Cardiac muscle cell (in vitro differentiated cells and primary cell): ENCODE data around the gene STPG4. TPM values are rescaled to one million over a fixed set of nuclear protein-coding genes. Genes with fewer than 3 reads are reported as not detected.
"Not testable (repeated sequence)": the region's sequence is repeated elsewhere in the genome, so short reads cannot be mapped to it uniquely, and the experiment has no call there.

Experiments
- DNase-seq, 2 donors: peaks; one replicate each; pipeline versions ENCODE4 v3.0.0 to v3.0.0-alpha.2; 2010 to 2017; ENCODE audit warnings: low read depth in 1 of 2, low spot score in 1 of 2
- H3K27ac ChIP-seq: fragments of 200-600 bp; sonication (generic); 2 replicates; pipeline ENCODE4 v1.5.1; 2016
- H3K27me3 ChIP-seq: fragments of 200-600 bp; sonication (generic); 2 replicates; pipeline ENCODE4 v1.6.0; 2016; ENCODE audit warnings: control low read depth
- H3K36me3 ChIP-seq: fragments of 200-600 bp; sonication (generic); 2 replicates; pipeline ENCODE4 v1.5.1; 2016; ENCODE audit warnings: control low read depth
- H3K4me1 ChIP-seq: fragments of 200-600 bp; sonication (generic); 2 replicates; pipeline ENCODE4 v1.8.1; 2017; ENCODE audit warnings: low read depth, mild to moderate bottlenecking, mixed run types
- H3K4me3 ChIP-seq: fragments of 200-600 bp; sonication (generic); 2 replicates; pipeline ENCODE4 v1.5.1; 2016; ENCODE audit warnings: mild to moderate bottlenecking
- H3K9me3 ChIP-seq: fragments of 200-600 bp; sonication (generic); 2 replicates; pipeline ENCODE4 v1.5.1; 2017; ENCODE audit warnings: low read depth, mild to moderate bottlenecking, control low read depth
- polyA plus RNA-seq: library from polyadenylated mRNA; unstranded; fragments of >200 nt; fragmentation: Nextera tagmentation; extraction: Ambion mirVana; gene quantifications from 2 replicates; pipeline ENCODE4 v1.2.1, GENCODE V29; 2016
- total RNA-seq: library from RNA; depleted of rRNA; stranded (reverse); fragments of >200 nt; gene quantifications from 2 replicates; pipeline ENCODE4 v1.2.3, GENCODE V29; 2016
- TF ChIP-seq, protein P1 (sequence below): IDR thresholded peaks from 2 replicates; pipeline ENCODE4 v1.5.1; 2012; ENCODE audit warnings: low read depth, mild to moderate bottlenecking, low read length

Gene STPG4
- total and polyA plus RNA-seq, 2 experiments from 2014 or later: not detected

DNA sequence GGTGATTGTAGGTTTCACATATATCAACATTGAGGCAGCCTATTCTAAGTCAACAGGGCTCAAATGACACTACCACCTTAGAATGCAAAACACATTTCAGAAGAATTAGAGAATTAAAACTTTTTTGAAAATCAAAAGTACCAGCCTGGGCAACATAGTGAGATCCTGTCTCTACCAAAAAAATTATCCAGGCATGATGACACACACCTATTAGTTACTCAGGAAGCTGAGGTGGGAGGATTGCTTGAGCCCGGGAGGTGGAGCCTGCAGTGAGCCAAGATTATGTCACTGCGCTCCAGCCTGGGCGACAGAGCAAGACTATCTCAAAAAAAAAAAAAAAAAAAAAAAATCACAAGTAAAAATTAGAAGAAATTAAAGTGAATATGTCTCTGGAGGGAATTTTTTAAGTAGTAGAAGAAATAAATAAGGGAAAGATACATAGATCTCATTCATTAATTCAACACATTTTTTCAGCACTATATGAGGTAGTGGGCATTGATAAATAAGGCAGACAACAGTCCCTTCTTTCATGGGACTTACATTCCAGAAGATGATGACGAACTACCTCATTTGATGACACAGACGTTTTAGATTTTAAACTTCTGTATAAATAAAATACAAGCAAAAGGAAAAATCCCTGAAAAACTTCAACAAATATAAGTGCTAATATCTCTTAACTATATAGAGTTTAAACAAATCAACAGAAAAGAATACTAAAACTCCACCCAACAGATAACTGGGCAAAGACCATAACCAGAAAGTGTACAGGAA lies 42.3 kb downstream of the STPG4 start:
- TF ChIP-seq, protein P1, sequence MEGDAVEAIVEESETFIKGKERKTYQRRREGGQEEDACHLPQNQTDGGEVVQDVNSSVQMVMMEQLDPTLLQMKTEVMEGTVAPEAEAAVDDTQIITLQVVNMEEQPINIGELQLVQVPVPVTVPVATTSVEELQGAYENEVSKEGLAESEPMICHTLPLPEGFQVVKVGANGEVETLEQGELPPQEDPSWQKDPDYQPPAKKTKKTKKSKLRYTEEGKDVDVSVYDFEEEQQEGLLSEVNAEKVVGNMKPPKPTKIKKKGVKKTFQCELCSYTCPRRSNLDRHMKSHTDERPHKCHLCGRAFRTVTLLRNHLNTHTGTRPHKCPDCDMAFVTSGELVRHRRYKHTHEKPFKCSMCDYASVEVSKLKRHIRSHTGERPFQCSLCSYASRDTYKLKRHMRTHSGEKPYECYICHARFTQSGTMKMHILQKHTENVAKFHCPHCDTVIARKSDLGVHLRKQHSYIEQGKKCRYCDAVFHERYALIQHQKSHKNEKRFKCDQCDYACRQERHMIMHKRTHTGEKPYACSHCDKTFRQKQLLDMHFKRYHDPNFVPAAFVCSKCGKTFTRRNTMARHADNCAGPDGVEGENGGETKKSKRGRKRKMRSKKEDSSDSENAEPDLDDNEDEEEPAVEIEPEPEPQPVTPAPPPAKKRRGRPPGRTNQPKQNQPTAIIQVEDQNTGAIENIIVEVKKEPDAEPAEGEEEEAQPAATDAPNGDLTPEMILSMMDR: no peak
- no peaks in the 10 kb centered on the region for H3K9me3 ChIP-seq
- no peak overlapping the region for H3K4me3 ChIP-seq
- DNase-seq: no peak
- H3K4me1 ChIP-seq: peaks cover 9% of the 10 kb centered on the region
- no peaks in the 10 kb centered on the region for H3K36me3 ChIP-seq
- no peaks in the 10 kb centered on the region for H3K27me3 ChIP-seq
- H3K27ac ChIP-seq: no peak overlapping the region

DNA sequence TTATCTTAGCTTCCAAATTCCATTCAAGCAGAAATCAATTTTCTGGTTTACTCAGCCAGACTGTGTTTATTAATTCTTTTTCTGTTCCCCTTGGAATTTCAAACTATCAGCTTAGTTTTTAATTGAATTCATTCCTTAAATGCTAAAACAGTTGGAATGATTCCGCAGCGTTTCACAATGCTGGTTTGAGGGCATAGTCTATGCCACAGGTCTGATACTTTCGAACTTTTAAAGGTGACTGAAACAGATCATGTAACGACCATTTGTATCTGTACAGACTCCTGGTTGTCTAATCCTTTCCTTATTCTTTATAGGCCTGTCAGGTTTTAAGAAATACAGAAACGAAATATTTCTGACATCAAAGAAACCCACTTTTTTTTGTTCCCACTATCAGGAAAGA lies 45.4 kb downstream of the STPG4 start:
- TF ChIP-seq, protein P1: no peak
- DNase-seq: no peak

DNA sequence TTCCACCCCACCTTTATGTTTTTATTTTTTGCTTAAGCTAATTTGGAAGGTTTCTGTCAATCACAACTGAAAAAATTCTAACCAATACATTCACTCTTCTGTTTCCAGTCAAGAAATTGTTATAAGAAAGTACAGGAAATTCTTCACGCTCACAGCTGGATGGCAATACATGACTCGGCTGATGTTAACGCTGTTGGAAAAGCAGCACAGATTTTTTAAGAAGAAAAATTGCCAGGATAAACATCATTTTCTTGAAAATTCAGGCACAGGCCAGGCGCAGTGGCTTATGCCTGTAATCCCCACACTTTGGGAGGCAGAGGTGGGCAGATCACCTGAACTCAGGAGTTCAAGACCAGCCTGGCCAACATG lies 46.1 kb downstream of the STPG4 start:
- Histone ChIP-seq H3K9me3 (no peaks in the 10 kb centered on the region), H3K27me3 (no peaks in the 10 kb centered on the region), H3K27ac (no peak overlapping the region), H3K36me3 (no peaks in the 10 kb centered on the region), H3K4me1 (peaks cover 9% of the 10 kb centered on the region), H3K4me3 (no peak overlapping the region)
- DNase-seq: no peak
- TF ChIP-seq, protein P1: no peak

More for the DNA sequence above, 45.4 kb downstream of the STPG4 start:
- Histone ChIP-seq H3K9me3 (no peaks in the 10 kb centered on the region), H3K36me3 (no peaks in the 10 kb centered on the region), H3K27ac (no peak overlapping the region), H3K4me1 (peaks cover 9% of the 10 kb centered on the region), H3K4me3 (no peak overlapping the region), H3K27me3 (no peaks in the 10 kb centered on the region)

DNA sequence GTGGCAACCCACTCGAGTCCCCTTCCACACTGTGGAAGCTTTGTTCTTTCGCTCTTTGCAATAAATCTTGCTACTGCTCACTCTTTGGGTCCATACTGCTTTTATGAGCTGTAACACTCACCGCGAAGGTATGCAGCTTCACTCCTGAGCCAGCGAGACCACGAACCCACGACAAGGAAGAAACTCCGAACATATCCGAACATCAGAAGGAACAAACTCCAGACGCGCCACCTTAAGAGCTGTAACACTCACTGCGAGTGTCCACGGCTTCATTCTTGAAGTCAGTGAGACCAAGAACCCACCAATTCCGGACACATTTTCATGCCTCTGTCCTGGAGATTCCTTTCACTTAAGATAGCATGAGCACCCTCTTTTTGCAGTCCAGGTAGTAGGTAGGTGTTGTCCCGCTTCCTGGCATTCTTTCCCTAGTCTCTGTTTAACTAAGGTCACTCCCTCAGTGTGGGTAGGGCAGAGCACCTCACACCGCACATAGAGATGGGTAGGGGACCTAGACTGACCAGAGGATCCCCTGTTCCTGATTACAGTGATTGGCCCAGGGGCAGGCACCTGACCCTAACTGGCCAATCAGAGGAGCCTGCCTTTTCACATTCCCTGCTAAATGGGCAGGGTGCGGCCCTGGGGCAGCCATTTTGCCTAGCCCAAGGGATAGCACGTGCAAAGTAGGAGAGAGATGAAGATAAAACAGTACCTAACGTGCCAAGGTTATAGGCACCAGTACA lies 46.7 kb downstream of the STPG4 start:
- H3K36me3 ChIP-seq, H3K27ac ChIP-seq, H3K27me3 ChIP-seq, H3K4me1 ChIP-seq, H3K9me3 ChIP-seq, H3K4me3 ChIP-seq, DNase-seq: not testable (repeated sequence)

DNA sequence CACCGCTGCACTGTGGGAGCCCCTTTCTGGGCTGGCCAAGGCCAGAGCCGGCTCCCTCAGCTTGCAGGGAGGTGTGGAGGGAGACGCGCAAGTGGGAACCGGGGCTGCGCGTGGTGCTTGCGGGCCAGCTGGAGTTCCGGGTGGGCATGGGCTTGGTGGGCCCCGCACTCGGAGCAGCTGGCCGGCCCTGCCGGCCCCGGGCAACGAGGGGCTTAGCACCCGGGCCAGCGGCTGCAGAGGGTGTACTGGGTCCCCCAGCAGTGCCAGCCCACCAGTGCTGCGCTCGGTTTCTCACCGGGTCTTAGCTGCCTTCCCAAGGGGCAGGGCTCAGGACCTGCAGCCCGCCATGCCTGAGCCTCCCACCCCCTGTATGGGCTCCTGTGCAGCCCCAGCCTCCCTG lies 47.9 kb downstream of the STPG4 start:
- DNase-seq, H3K36me3 ChIP-seq, H3K9me3 ChIP-seq, H3K27me3 ChIP-seq, H3K27ac ChIP-seq, H3K4me3 ChIP-seq, H3K4me1 ChIP-seq: not testable (repeated sequence)

DNA sequence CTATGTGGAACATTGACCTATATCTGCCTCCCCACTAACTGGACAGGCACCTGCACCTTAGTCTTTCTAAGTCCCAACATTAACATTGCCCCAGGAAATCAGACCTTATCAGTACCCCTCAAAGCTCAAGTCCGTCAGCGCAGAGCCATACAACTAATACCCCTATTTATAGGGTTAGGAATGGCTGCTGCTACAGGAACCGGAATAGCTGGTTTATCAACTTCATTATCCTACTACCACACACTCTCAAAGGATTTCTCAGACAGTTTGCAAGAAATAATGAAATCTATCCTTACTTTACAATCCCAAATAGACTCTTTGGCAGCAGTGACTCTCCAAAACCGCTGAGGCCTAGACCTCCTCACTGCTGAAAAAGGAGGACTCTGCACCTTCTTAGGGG lies 48.9 kb downstream of the STPG4 start:
- H3K4me1 ChIP-seq, H3K36me3 ChIP-seq, H3K4me3 ChIP-seq, DNase-seq, H3K27me3 ChIP-seq, H3K9me3 ChIP-seq, H3K27ac ChIP-seq: not testable (repeated sequence)

DNA sequence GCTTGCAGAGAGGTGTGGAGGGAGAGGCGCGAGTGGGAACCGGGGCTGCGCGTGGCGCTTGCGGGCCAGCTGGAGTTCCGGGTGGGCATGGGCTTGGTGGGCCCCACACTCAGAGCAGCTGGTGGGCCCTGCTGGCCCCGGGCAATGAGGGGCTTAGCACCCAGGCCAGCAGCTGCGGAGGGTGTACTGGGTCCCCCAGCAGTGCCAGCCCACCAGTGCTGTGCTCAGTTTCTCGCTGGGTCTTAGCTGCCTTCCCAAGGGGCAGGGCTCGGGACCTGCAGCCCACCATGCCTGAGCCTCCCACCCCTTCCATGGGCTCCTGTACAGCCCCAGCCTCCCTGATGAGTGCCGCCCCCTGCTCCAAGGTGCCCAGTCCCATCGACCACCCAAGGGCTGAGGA lies 55.4 kb downstream of the STPG4 start:
- not testable (repeated sequence) for H3K27ac ChIP-seq, H3K27me3 ChIP-seq, H3K4me1 ChIP-seq, H3K9me3 ChIP-seq, H3K4me3 ChIP-seq, H3K36me3 ChIP-seq, DNase-seq
